Right atrium auricular region (tissue), 2 donors: ENCODE data around the gene TMEM178B. TPM values are rescaled to one million over a fixed set of nuclear protein-coding genes. Genes with fewer than 3 reads are reported as not detected.
"Not testable (repeated sequence)": the region's sequence is repeated elsewhere in the genome, so short reads cannot be mapped to it uniquely, and the experiment has no call there.

ENCODE experiments used
- DNase-seq: peaks from one replicate; pipeline ENCODE4 v3.0.0-alpha.2; 2019; ENCODE audit warnings: low spot score
- H3K27ac ChIP-seq, 2 donors: fragments of 200-600 bp; sonication (generic); 1 replicate in 1 of 2; 2 replicates in 1 of 2; pipeline ENCODE4 v1.5.1; 2016 to 2019
- H3K27me3 ChIP-seq, 2 donors: fragments of 200-600 bp; sonication (generic); one replicate each; pipeline versions ENCODE4 v1.5.1 to v1.6.0; 2017 to 2019
- H3K36me3 ChIP-seq: fragments of 200-600 bp; sonication (generic); one replicate; pipeline ENCODE4 v1.5.1; 2016
- H3K4me1 ChIP-seq, 2 donors: fragments of 200-600 bp; sonication (generic); one replicate each; pipeline versions ENCODE4 v1.5.1 to v1.6.0; 2017 to 2019
- H3K4me3 ChIP-seq, 2 donors: fragments of 200-600 bp; sonication (generic); 1 replicate in 1 of 2; 2 replicates in 1 of 2; pipeline ENCODE4 v1.5.1; 2017 to 2019; ENCODE audit warnings: mild to moderate bottlenecking in 1 of 2, moderate library complexity in 1 of 2
- H3K9me3 ChIP-seq, 2 donors: fragments of 200-600 bp; sonication (generic); one replicate each; pipeline ENCODE4 v1.5.1; 2019
- CTCF ChIP-seq, 2 donors: fragments of 200-600 bp; sonication (generic); IDR thresholded peaks; one replicate each; pipeline ENCODE4 v1.5.1; 2019; ENCODE audit warnings: antibody characterized with exemption in 2 of 2
- total RNA-seq, 2 donors: library from RNA; depleted of rRNA; stranded (reverse); fragments of >200 nt; gene quantifications; one replicate each; pipeline ENCODE4 v1.1.0, GENCODE V29; 2016

The TMEM178B gene
- total RNA-seq, 2 donors from 2014 or later = 15.8 to 48.7 TPM

DNA sequence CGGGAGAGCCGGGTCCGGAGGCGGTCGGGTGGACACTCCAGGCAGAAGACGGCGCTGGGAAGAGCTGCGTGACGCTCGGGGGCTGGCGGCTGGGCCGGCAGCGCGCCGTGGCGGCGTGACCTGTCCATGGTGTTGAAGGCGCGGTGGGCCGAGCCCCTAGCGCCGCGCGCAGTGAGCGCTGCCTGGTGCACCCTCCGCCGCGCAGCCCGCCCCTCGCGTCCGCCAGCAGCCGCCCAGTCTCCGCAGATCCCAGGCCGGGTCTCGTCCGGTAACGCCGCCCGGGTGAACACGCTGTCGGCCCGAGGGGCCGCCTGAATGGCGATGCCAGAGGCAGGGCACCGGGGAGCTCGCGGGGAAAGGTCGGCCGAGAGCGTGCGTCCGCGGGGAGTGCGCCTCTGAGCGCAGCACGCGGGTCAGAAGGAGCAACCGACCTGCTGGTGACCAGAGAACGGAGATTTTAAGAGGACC lies 657 bp upstream of the TMEM178B start:
- TF ChIP-seq CTCF (IDR thresholded peaks at IDR 0.05) = no peak
- Histone ChIP-seq H3K27me3 (no peaks in the 10 kb centered on the region), H3K9me3 (no peaks in the 10 kb centered on the region), H3K36me3 (no peaks in the 10 kb centered on the region), H3K27ac (peak overlapping the region; percentile 45 to 50), H3K4me3 (peak overlapping the region; percentile 49 to 63), H3K4me1 (peaks cover 0 to 41% of the 10 kb centered on the region in 2 donors)
- DNase-seq = no peak

- Histone ChIP-seq H3K9me3 (no peaks in the 10 kb centered on the region), H3K4me1 (peaks cover 0 to 41% of the 10 kb centered on the region in 2 donors), H3K27ac (no peak overlapping the region), H3K27me3 (no peaks in the 10 kb centered on the region), H3K36me3 (no peaks in the 10 kb centered on the region), H3K4me3 (peak overlapping the region; percentile 49 to 63)
- no peak for TF ChIP-seq CTCF (IDR thresholded peaks at IDR 0.05)
- no peak for DNase-seq
These were observed 513 bp downstream of the TMEM178B start for GRCh38 chr7:141074162-141074991.

GRCh38 chr7:141074997-141075396 lies 1.1 kb downstream of the TMEM178B start:
- H3K4me3 ChIP-seq = peak overlapping the region in 1 of 2 donors; percentile 63

DNA sequence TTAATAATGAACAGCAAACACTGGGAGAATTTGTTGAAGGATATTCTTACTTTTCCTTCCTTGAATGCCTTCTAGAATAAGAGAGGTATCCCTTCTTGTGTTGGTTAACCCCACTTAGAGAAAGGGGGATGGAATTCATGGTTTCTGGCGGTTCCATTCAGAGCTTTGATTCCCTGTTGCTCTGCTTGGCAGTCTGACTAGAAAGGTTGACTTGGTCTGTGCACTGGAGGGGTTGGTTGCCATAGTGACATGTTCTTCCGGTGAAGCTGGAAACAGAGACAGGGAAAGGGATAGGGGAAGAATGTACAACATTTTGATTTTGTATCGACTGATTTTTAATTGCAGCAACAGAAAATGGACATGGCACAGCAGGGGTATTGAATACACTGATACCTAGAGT lies 2.5 kb downstream of the TMEM178B start:
- Histone ChIP-seq H3K4me1 (peaks cover 0 to 37% of the 10 kb centered on the region in 2 donors), H3K36me3 (no peaks in the 10 kb centered on the region), H3K27me3 (no peaks in the 10 kb centered on the region), H3K9me3 (no peaks in the 10 kb centered on the region), H3K27ac (no peak overlapping the region), H3K4me3 (no peak overlapping the region)
- no peak for TF ChIP-seq CTCF (IDR thresholded peaks at IDR 0.05)
- DNase-seq = no peak

More at GRCh38 chr7:141074997-141075396, 1.1 kb downstream of the TMEM178B start:
- Histone ChIP-seq H3K27me3 (no peaks in the 10 kb centered on the region), H3K36me3 (no peaks in the 10 kb centered on the region), H3K27ac (no peak overlapping the region), H3K4me1 (peaks cover 0 to 41% of the 10 kb centered on the region in 2 donors), H3K9me3 (no peaks in the 10 kb centered on the region)
- no peak for DNase-seq
- TF ChIP-seq CTCF (IDR thresholded peaks at IDR 0.05) = no peak

DNA sequence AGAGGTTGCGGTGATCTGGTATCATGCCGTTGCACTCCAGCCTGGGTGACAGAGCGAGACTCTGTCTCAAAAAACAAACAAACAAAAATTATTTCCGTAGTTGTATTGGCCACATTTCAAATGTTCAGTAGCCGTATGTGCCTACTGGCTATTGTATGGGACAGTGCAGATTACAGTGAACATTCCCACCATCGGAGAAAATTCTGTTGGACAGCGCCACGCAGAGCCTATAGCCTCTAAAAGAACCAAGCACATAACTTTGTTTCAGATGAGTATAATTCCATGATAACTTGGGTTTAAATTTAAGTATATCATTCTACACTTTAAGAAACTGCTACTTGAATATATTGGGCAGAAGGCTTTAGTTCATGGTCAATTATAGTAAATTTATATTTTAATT lies 5.4 kb downstream of the TMEM178B start:
- Histone ChIP-seq H3K27me3 (no peaks in the 10 kb centered on the region), H3K4me1 (peaks cover 0 to 9% of the 10 kb centered on the region in 2 donors), H3K9me3 (no peaks in the 10 kb centered on the region), H3K4me3 (no peak overlapping the region), H3K36me3 (no peaks in the 10 kb centered on the region), H3K27ac (no peak overlapping the region)
- no peak for TF ChIP-seq CTCF (IDR thresholded peaks at IDR 0.05)
- DNase-seq = no peak

GRCh38 chr7:141089490-141089889 lies 15.6 kb downstream of the TMEM178B start:
- not testable (repeated sequence) for H3K9me3 ChIP-seq, H3K4me1 ChIP-seq, H3K36me3 ChIP-seq, H3K27me3 ChIP-seq, DNase-seq, H3K27ac ChIP-seq, H3K4me3 ChIP-seq
